ENCODE measurements around the gene FMN1. TPM values are rescaled to one million over a fixed set of nuclear protein-coding genes. Genes with fewer than 3 reads are reported as not detected.

Gene FMN1
- total and polyA plus RNA-seq, 11 donors: 0.61 to 10.6 (median 3.6) TPM

- WGBS, 4 donors: 85 to 91% (median 86%) methylated on average over 9 of the region's 9 CpGs
Observed at GRCh38 chr15:33190539-33190938, 4.0 kb downstream of the FMN1 start.

GRCh38 chr15:33188641-33189257, 5.8 kb downstream of the FMN1 start:
- ATAC-seq (peak in 3 of 4 donors; percentile 84 to 87 (median 86)), DNase-seq (peak in 1 of 5 donors; percentile 16)
- peaks cover 0 to 14% (median 0%) of the 10 kb centered on the region in 12 donors for H3K4me1 ChIP-seq
- intact Hi-C loops (cut with DNase I): no loop called here
- TF ChIP-seq POLR2A (IDR thresholded peaks at IDR 0.05): no peak
- TF ChIP-seq CTCF (IDR thresholded peaks at IDR 0.05): no peak
- peaks cover 0 to 10% (median 0%) of the 10 kb centered on the region in 9 donors for H3K27me3 ChIP-seq
- H3K36me3 ChIP-seq: no peaks in the 10 kb centered on the region
- H3K27ac ChIP-seq: no peak overlapping the region
- WGBS, 4 donors: 56 to 66% (median 58%) methylated on average over 5 of the region's 5 CpGs
- H3K9me3 ChIP-seq: no peaks in the 10 kb centered on the region
- no peak overlapping the region for H3K4me3 ChIP-seq

More at GRCh38 chr15:33190539-33190938, 4.0 kb downstream of the FMN1 start:
- Histone ChIP-seq H3K4me3 (no peak overlapping the region), H3K27ac (no peak overlapping the region), H3K4me1 (peaks cover 0 to 14% (median 3%) of the 10 kb centered on the region in 12 donors), H3K9me3 (no peaks in the 10 kb centered on the region), H3K27me3 (peaks cover 0 to 10% (median 0%) of the 10 kb centered on the region in 9 donors), H3K36me3 (no peaks in the 10 kb centered on the region)
- ATAC-seq (no peak), DNase-seq (no peak)
- TF ChIP-seq CTCF (IDR thresholded peaks at IDR 0.05): no peak
- TF ChIP-seq POLR2A (IDR thresholded peaks at IDR 0.05): no peak
- intact Hi-C loops (cut with DNase I): no loop called here

- H3K27me3 ChIP-seq: peaks cover 0 to 10% (median 0%) of the 10 kb centered on the region in 9 donors
- H3K9me3 ChIP-seq: no peaks in the 10 kb centered on the region
- no peak overlapping the region for H3K4me3 ChIP-seq
- TF ChIP-seq CTCF (IDR thresholded peaks at IDR 0.05): no peak
- TF ChIP-seq POLR2A (IDR thresholded peaks at IDR 0.05): no peak
- ATAC-seq (peak in 1 of 4 donors; percentile 22), DNase-seq (no peak)
- intact Hi-C loops (cut with DNase I): no loop called here
- no peak overlapping the region for H3K27ac ChIP-seq
- no peaks in the 10 kb centered on the region for H3K36me3 ChIP-seq
- peaks cover 0 to 14% (median 0%) of the 10 kb centered on the region in 12 donors for H3K4me1 ChIP-seq
- WGBS, 4 donors: 75 to 93% (median 83%) methylated on average over 5 of the region's 5 CpGs
Observed at GRCh38 chr15:33188159-33188558, 6.4 kb downstream of the FMN1 start.

GRCh38 chr15:33183334-33183733, 11.2 kb downstream of the FMN1 start:
- Histone ChIP-seq H3K4me1 (peaks cover 0 to 3% (median 0%) of the 10 kb centered on the region in 12 donors), H3K27ac (no peak overlapping the region), H3K36me3 (no peaks in the 10 kb centered on the region), H3K4me3 (no peak overlapping the region), H3K27me3 (no peaks in the 10 kb centered on the region), H3K9me3 (no peaks in the 10 kb centered on the region)
- ATAC-seq (no peak), DNase-seq (no peak)
- intact Hi-C loops (cut with DNase I): no loop called here
- 83 to 91% (median 89%) methylated on average over 3 of the region's 3 CpGs for WGBS, 4 donors
- TF ChIP-seq CTCF (IDR thresholded peaks at IDR 0.05) (no peak), POLR2A (IDR thresholded peaks at IDR 0.05) (no peak)
